Measurements from ENCODE around the gene TLR10.

The TLR10 gene

GRCh38 chr4:38800961-38801450, 18.2 kb upstream of the TLR10 start:
- Histone ChIP-seq H3K9me2 (replicated peaks; ENCODE audit: low read depth, low read length) (no peaks in the 10 kb centered on the region), H3K27me3 (ENCODE audit: insufficient read depth, low read length, poor library complexity, severe bottlenecking) (no peaks in the 10 kb centered on the region), H3F3A (ENCODE audit: low read depth) (no peaks in the 10 kb centered on the region), H3K4me1 (ENCODE audit: insufficient read depth, low read length, poor library complexity, severe bottlenecking) (no peaks in the 10 kb centered on the region), H3K4me2 (ENCODE audit: low read depth, low read length, poor library complexity, severe bottlenecking) (no peak overlapping the region), H3K79me2 (ENCODE audit: insufficient read depth, low read length) (no peaks in the 10 kb centered on the region), H3K9me3 (ENCODE audit: insufficient read depth, low read depth, low read length) (peaks cover 2% of the 10 kb centered on the region; the same call in 1 of the 2 replicates), H3K36me3 (ENCODE audit: insufficient read depth, low read length) (no peaks in the 10 kb centered on the region), H2AFZ (ENCODE audit: low read length) (no peak overlapping the region), H4K20me1 (ENCODE audit: insufficient read depth, low read length, poor library complexity, severe bottlenecking) (no peaks in the 10 kb centered on the region), H3K9ac (ENCODE audit: low read depth, low read length, poor library complexity, severe bottlenecking) (no peak overlapping the region), H3K4me3 (ENCODE audit: low read length, poor library complexity, severe bottlenecking) (no peak overlapping the region)
- TF ChIP-seq EZH2phosphoT487 (IDR thresholded peaks at IDR 0.05; ENCODE audit: borderline replicate concordance) (no peak), CTCF (conservative IDR thresholded peaks at IDR 0.05; ENCODE audit: low read length) (no peak)

GRCh38 chr4:38800366-38800765, 17.6 kb upstream of the TLR10 start:
- Histone ChIP-seq H3K36me3 (ENCODE audit: insufficient read depth, low read length) (no peaks in the 10 kb centered on the region), H3K79me2 (ENCODE audit: insufficient read depth, low read length) (no peaks in the 10 kb centered on the region), H3F3A (ENCODE audit: low read depth) (no peaks in the 10 kb centered on the region), H3K4me1 (ENCODE audit: insufficient read depth, low read length, poor library complexity, severe bottlenecking) (no peaks in the 10 kb centered on the region), H3K9ac (ENCODE audit: low read depth, low read length, poor library complexity, severe bottlenecking) (no peak overlapping the region), H2AFZ (ENCODE audit: low read length) (no peak overlapping the region), H3K4me3 (ENCODE audit: low read length, poor library complexity, severe bottlenecking) (no peak overlapping the region), H3K27me3 (ENCODE audit: insufficient read depth, low read length, poor library complexity, severe bottlenecking) (no peaks in the 10 kb centered on the region), H3K9me2 (replicated peaks; ENCODE audit: low read depth, low read length) (no peaks in the 10 kb centered on the region), H3K4me2 (ENCODE audit: low read depth, low read length, poor library complexity, severe bottlenecking) (no peak overlapping the region), H3K9me3 (ENCODE audit: insufficient read depth, low read depth, low read length) (peaks cover 2% of the 10 kb centered on the region; the same call in 1 of the 2 replicates), H4K20me1 (ENCODE audit: insufficient read depth, low read length, poor library complexity, severe bottlenecking) (no peaks in the 10 kb centered on the region)
- TF ChIP-seq EZH2phosphoT487 (IDR thresholded peaks at IDR 0.05; ENCODE audit: borderline replicate concordance) (no peak), CTCF (conservative IDR thresholded peaks at IDR 0.05; ENCODE audit: low read length) (no peak)

- Histone ChIP-seq H3K27me3 (ENCODE audit: insufficient read depth, low read length, poor library complexity, severe bottlenecking) (no peaks in the 10 kb centered on the region), H3K9me2 (replicated peaks; ENCODE audit: low read depth, low read length) (no peaks in the 10 kb centered on the region), H4K20me1 (ENCODE audit: insufficient read depth, low read length, poor library complexity, severe bottlenecking) (no peaks in the 10 kb centered on the region), H3K4me2 (ENCODE audit: low read depth, low read length, poor library complexity, severe bottlenecking) (no peak overlapping the region), H3K9me3 (ENCODE audit: insufficient read depth, low read depth, low read length) (no peaks in the 10 kb centered on the region), H3K4me1 (ENCODE audit: insufficient read depth, low read length, poor library complexity, severe bottlenecking) (no peaks in the 10 kb centered on the region), H3K9ac (ENCODE audit: low read depth, low read length, poor library complexity, severe bottlenecking) (no peak overlapping the region), H2AFZ (ENCODE audit: low read length) (no peak overlapping the region), H3F3A (ENCODE audit: low read depth) (no peaks in the 10 kb centered on the region), H3K4me3 (ENCODE audit: low read length, poor library complexity, severe bottlenecking) (no peak overlapping the region), H3K79me2 (ENCODE audit: insufficient read depth, low read length) (no peaks in the 10 kb centered on the region), H3K36me3 (ENCODE audit: insufficient read depth, low read length) (no peaks in the 10 kb centered on the region)
- TF ChIP-seq CTCF (conservative IDR thresholded peaks at IDR 0.05; ENCODE audit: low read length): no peak
- TF ChIP-seq EZH2phosphoT487 (IDR thresholded peaks at IDR 0.05; ENCODE audit: borderline replicate concordance): no peak
These were observed 12.3 kb upstream of the TLR10 start for GRCh38 chr4:38795087-38795486.
